ENCODE measurements around the gene PAIP2.

DNA sequence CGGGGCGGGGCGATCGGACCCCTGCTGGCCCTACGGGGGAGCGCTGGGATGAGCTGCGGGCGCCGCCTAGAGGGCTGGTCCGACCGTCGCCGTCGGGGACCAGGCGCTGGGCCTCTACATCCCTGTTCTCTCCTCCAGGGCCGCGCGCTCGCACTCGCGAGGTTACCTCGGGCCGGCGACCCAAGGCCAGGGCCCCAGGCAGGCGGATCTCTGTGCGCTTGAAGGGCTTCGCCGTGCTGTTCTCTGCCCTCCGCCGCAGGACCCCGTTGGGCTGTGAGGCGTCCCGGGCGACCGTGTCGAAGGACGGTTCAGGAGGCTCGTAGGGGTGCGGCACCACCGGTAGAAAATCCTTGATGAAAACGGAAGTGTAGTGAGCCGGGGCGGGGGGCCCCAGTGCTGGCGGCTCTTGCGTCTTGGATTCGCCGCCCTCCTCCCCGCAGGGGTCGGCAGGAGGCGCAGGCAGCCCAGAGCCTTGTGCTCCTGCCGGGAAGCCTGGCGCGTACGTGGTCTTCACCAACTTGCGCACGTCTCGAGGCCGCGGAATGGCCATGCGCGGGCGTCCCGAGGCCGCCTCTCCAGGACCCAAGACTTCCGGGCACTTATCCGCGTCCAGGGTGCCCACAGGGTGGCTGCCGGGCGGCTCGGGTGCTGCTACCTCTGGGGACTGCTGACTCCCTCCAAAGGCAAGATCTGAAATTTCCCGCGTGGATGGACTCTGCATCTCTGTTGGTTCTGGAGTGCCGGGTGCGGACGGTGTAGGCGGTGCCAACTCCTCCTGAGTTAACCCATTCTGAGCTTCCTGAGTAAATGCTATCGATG, 51.2 kb downstream of the PAIP2 start:
- TF ChIP-seq, protein P1, sequence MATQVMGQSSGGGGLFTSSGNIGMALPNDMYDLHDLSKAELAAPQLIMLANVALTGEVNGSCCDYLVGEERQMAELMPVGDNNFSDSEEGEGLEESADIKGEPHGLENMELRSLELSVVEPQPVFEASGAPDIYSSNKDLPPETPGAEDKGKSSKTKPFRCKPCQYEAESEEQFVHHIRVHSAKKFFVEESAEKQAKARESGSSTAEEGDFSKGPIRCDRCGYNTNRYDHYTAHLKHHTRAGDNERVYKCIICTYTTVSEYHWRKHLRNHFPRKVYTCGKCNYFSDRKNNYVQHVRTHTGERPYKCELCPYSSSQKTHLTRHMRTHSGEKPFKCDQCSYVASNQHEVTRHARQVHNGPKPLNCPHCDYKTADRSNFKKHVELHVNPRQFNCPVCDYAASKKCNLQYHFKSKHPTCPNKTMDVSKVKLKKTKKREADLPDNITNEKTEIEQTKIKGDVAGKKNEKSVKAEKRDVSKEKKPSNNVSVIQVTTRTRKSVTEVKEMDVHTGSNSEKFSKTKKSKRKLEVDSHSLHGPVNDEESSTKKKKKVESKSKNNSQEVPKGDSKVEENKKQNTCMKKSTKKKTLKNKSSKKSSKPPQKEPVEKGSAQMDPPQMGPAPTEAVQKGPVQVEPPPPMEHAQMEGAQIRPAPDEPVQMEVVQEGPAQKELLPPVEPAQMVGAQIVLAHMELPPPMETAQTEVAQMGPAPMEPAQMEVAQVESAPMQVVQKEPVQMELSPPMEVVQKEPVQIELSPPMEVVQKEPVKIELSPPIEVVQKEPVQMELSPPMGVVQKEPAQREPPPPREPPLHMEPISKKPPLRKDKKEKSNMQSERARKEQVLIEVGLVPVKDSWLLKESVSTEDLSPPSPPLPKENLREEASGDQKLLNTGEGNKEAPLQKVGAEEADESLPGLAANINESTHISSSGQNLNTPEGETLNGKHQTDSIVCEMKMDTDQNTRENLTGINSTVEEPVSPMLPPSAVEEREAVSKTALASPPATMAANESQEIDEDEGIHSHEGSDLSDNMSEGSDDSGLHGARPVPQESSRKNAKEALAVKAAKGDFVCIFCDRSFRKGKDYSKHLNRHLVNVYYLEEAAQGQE (IDR thresholded peaks at IDR 0.05; ENCODE audit: insufficient replicate concordance, low read depth): no peak
- TF ChIP-seq, protein P2, sequence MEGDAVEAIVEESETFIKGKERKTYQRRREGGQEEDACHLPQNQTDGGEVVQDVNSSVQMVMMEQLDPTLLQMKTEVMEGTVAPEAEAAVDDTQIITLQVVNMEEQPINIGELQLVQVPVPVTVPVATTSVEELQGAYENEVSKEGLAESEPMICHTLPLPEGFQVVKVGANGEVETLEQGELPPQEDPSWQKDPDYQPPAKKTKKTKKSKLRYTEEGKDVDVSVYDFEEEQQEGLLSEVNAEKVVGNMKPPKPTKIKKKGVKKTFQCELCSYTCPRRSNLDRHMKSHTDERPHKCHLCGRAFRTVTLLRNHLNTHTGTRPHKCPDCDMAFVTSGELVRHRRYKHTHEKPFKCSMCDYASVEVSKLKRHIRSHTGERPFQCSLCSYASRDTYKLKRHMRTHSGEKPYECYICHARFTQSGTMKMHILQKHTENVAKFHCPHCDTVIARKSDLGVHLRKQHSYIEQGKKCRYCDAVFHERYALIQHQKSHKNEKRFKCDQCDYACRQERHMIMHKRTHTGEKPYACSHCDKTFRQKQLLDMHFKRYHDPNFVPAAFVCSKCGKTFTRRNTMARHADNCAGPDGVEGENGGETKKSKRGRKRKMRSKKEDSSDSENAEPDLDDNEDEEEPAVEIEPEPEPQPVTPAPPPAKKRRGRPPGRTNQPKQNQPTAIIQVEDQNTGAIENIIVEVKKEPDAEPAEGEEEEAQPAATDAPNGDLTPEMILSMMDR (IDR thresholded peaks at IDR 0.05; ENCODE audit: insufficient read depth, low read length): no peak
- TF ChIP-seq POLR2AphosphoS5 (IDR thresholded peaks at IDR 0.05; ENCODE audit: low read depth): no peak
